Body of pancreas (tissue), 4 donors: ENCODE results near the gene PMCH. TPM values are rescaled to one million over a fixed set of nuclear protein-coding genes. Genes with fewer than 3 reads are reported as not detected.

ENCODE experiments used
- ATAC-seq: fragments of 150-250 bp; one replicate; pipeline ENCODE4 v1.9.1; 2016
- DNase-seq, 4 donors: peaks; one replicate each; pipeline ENCODE4 v3.0.0-alpha.2; 2019
- H3K27ac ChIP-seq, 4 donors: fragments of 200-600 bp; sonication (generic); 1 replicate in 3 of 4; 2 replicates in 1 of 4; pipeline versions ENCODE4 v1.5.1 to v1.6.1; 2016 to 2019; ENCODE audit warnings: mild to moderate bottlenecking in 1 of 4, mixed read lengths in 1 of 4, moderate library complexity in 1 of 4
- H3K27me3 ChIP-seq, 2 donors: fragments of 200-600 bp; sonication (generic); one replicate each; pipeline ENCODE4 v1.6.0; 2016; ENCODE audit warnings: mild to moderate bottlenecking in 1 of 2
- H3K36me3 ChIP-seq, 2 donors: fragments of 200-600 bp; sonication (generic); replicated peaks in 1 of 2; 2 replicates each; pipeline ENCODE4 v1.5.1; 2016; ENCODE audit warnings: low read depth in 2 of 2; ENCODE audit not compliant: insufficient read depth in 1 of 2
- H3K4me1 ChIP-seq: fragments of 200-600 bp; sonication (generic); one replicate; pipeline ENCODE4 v1.6.0; 2016
- H3K4me3 ChIP-seq, 2 donors: fragments of 200-600 bp; sonication (generic); 1 replicate in 1 of 2; 2 replicates in 1 of 2; pipeline ENCODE4 v1.5.1; 2016 to 2019
- H3K9me3 ChIP-seq, 3 donors: fragments of 200-600 bp; sonication (generic); 1 replicate in 2 of 3; 2 replicates in 1 of 3; pipeline ENCODE4 v1.5.1; 2016
- CTCF ChIP-seq, 7 experiments: fragments of 450-650 bp in 4 of 7; fragments of 200-600 bp in 3 of 7; sonication (generic) in 3 of 7; IDR thresholded peaks; one replicate each; pipeline ENCODE4 v1.5.1; 2016 to 2019; ENCODE audit warnings: antibody characterized with exemption in 7 of 7
- POLR2A ChIP-seq, 3 donors: fragments of 450-650 bp; IDR thresholded peaks; one replicate each; pipeline ENCODE4 v1.6.1; 2016; ENCODE audit warnings: antibody characterized with exemption in 3 of 3, mild to moderate bottlenecking in 2 of 3
- WGBS, 2 donors: methylation state at CpG; one replicate each; pipeline ENCODE4 v1.1.5; 2017; 5-methylcytosine and 5-hydroxymethylcytosine counted together
- intact Hi-C: fragments of 100-400 bp; cut with DNase I; formaldehyde crosslinking; loops from one replicate; pipeline ENCODE4 v1.15.1; 2023
- total RNA-seq, 2 donors: library from RNA; depleted of rRNA; stranded (reverse); fragments of >200 nt; gene quantifications; one replicate each; pipeline ENCODE4 v1.1.0, GENCODE V29; 2016

The PMCH gene
- total RNA-seq, 2 donors from 2014 or later: not detected

GRCh38 chr12:102172436-102172835 is 25.2 kb downstream of the PMCH start:
- no peaks in the 10 kb centered on the region for H3K9me3 ChIP-seq
- no peaks in the 10 kb centered on the region for H3K27me3 ChIP-seq
- no peaks in the 10 kb centered on the region for H3K4me1 ChIP-seq
- DNase-seq (no peak), ATAC-seq (no peak)
- TF ChIP-seq POLR2A (IDR thresholded peaks at IDR 0.05) (no peak), CTCF (IDR thresholded peaks at IDR 0.05) (no peak)
- H3K27ac ChIP-seq: no peak overlapping the region
- intact Hi-C loops: no loop called here
- no peak overlapping the region for H3K4me3 ChIP-seq
- H3K36me3 ChIP-seq: no peaks in the 10 kb centered on the region

DNA sequence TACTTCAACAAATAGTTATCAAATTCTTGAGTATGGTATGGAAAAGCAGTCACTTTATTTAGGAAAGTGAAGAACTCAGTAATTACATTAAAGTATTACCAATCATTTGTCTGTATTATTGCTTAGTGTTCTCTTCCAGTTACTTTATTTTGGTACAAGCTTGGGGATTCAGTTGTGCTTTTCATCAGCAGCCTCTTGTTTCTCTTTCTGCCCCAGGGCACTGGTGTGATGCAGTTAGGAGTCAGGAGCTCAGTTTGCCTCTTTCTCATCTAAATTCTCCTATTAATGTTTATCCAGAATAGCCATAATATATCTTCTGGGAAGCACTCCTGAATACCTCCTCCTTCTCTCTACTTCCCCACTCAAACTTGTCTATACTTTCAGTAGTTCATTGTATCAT is 25.7 kb downstream of the PMCH start:
- H3K27me3 ChIP-seq: no peaks in the 10 kb centered on the region
- H3K4me1 ChIP-seq: no peaks in the 10 kb centered on the region
- no peak overlapping the region for H3K4me3 ChIP-seq
- no peak for DNase-seq
- no peak overlapping the region for H3K27ac ChIP-seq
- intact Hi-C loops: no loop called here
- TF ChIP-seq POLR2A (IDR thresholded peaks at IDR 0.05) (no peak), CTCF (IDR thresholded peaks at IDR 0.05) (no peak)
- H3K36me3 ChIP-seq: no peaks in the 10 kb centered on the region
- H3K9me3 ChIP-seq: no peaks in the 10 kb centered on the region
- ATAC-seq: no peak

- DNase-seq (peak; percentile 15 to 34 (median 16)), ATAC-seq (no peak)
- no peak for TF ChIP-seq POLR2A (IDR thresholded peaks at IDR 0.05)
- TF ChIP-seq CTCF (IDR thresholded peaks at IDR 0.05): peak in 6 of 7 experiments; percentile 58 to 76 (median 66)
- WGBS, 2 donors: 88 to 89% methylated on average over 2 of the region's 2 CpGs
- no peaks in the 10 kb centered on the region for H3K4me1 ChIP-seq
- no peaks in the 10 kb centered on the region for H3K9me3 ChIP-seq
- no peak overlapping the region for H3K27ac ChIP-seq
- H3K36me3 ChIP-seq: no peaks in the 10 kb centered on the region
- H3K4me3 ChIP-seq: no peak overlapping the region
- H3K27me3 ChIP-seq: no peaks in the 10 kb centered on the region
- intact Hi-C loops: no loop called here
Observed at GRCh38 chr12:102169922-102170621, 27.6 kb downstream of the PMCH start.

- Histone ChIP-seq H3K4me1 (no peaks in the 10 kb centered on the region), H3K27me3 (no peaks in the 10 kb centered on the region), H3K36me3 (no peaks in the 10 kb centered on the region), H3K4me3 (no peak overlapping the region), H3K9me3 (no peaks in the 10 kb centered on the region), H3K27ac (no peak overlapping the region)
- ATAC-seq (no peak), DNase-seq (no peak)
- intact Hi-C loops: no loop called here
- TF ChIP-seq POLR2A (IDR thresholded peaks at IDR 0.05) (no peak), CTCF (IDR thresholded peaks at IDR 0.05) (no peak)
Observed at GRCh38 chr12:102167821-102168604, 29.6 kb downstream of the PMCH start.
